Iris pigment epithelial cell (primary cell): ENCODE measurements around the gene RRM2.
A peak's percentile ranks its signal among the peaks of the same experiment; 100 is the strongest.
"Not testable (repeated sequence)": the region's sequence is repeated elsewhere in the genome, so short reads cannot be mapped to it uniquely, and the experiment has no call there.

Experiments
- DNase-seq: peaks from one replicate; pipeline ENCODE4 v3.0.0-alpha.2; 2011; ENCODE audit warnings: low read depth

The RRM2 gene

DNA sequence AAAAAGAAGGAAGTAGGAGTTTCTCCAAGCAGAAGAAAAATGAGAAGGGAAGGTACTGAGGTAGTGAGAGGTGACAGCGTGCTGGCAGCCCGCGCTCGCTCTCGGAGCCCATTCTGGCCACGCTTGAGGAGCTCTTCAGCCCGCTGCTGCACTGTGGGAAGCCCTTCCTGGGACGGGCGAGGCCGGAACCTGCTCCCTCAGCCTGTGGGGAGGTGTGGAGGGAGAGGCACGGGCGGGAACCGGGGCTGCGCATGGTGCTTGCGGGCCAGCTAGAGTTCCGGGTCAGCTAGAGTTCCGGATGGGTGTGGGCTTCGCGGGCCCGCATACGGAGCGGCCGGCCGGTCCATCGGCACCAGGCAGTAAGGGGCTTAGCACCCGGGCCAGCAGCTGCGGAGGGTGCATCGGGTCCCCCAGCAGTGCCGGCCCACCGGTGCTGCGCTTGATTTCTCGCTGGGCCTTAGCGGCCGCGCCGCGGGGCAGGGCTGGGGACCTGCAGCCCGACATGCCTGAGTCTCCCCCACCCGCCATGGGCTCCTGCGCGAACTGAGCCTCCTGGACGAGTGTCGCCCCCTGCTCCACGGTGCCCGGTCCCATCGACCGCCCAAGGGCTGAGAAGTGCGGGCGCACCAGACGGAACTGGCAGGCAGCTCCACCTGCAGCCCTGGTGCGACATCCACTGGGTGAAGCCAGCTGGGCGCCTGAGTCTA, 31.2 kb upstream of the RRM2 start:
- no peak for DNase-seq

DNA sequence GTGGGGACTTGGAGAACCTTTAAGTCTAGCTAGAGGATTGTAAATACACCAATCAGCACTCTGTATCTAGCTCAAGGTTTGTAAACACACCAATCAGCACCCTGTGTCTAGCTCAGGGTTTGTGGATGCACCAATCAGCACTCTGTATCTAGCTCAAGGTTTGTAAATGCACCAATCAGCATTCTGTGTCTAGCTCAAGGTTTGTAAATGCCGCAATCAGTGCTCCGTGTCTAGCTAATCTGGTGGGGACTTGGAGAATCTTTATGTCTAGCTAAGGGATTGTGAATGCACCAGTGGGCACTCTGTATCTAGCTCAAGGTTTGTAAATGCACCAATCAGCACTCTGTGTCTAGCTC, 30.7 kb upstream of the RRM2 start:
- not testable (repeated sequence) for DNase-seq

DNA sequence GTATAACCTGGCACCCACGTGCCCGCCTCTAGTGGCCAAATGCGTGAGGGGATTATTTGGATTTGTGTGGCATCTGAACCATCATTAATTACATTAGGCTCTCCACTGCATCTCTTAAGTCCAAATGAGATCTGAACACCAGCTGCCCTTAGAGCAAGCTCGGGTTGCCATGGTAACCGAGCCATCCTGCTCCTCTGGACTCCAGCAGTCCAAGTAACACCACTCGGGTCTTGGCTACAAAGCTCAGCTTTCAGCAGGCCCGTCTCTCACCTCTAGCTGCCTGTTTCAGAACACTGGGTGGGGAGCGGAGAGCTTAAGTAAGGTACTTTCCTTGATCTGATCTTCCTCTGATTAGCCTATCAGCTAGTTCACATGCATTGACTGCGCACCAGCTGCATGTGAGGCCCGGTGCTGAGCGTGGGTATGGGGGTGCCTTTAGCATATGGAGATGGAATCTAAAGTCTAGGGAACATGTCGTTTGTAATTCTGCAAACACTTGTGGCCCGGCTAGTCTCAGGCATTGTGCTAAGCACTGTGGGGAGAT, 28.2 kb upstream of the RRM2 start:
- no peak for DNase-seq

DNA sequence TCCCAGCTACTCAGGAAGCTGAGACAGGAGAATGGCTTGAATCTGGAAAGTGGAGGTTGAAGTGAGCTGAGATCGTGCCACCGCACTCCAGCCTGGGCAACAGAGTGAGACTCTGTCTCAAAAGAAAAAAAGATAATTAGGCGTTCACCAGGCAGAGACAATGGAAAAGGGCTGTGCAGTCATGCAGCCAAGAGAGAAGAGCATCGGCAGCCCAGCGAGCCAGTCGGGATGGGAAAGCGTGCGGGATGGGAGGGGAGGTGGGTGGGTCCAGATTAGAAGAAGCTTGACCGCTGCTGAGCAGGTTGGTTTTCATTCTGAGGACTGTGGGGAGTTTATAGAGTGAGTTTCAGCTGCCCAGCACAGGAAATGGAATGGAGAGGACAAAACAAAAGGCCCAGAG, 27.4 kb upstream of the RRM2 start:
- DNase-seq = no peak

DNA sequence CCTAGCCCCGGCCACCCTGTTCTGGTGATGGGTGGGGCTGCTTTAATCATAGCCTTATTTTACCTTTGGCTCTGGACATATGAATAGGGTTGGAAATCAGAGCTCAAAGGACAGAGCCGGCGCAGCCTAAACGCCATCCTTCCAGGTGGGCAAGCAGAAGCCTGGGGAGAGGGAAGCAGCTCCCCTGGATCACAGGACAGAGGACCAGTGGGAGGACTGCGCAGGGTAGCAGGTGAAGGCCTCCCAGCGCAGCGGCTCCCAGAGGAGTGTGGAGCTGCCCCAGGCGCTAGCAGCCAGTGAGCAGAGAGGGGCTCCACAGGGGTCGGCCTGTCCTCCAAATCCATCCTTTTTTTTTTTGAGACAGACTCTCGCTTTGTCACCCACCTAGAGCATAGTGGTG, 25.9 kb upstream of the RRM2 start:
- DNase-seq = no peak

DNA sequence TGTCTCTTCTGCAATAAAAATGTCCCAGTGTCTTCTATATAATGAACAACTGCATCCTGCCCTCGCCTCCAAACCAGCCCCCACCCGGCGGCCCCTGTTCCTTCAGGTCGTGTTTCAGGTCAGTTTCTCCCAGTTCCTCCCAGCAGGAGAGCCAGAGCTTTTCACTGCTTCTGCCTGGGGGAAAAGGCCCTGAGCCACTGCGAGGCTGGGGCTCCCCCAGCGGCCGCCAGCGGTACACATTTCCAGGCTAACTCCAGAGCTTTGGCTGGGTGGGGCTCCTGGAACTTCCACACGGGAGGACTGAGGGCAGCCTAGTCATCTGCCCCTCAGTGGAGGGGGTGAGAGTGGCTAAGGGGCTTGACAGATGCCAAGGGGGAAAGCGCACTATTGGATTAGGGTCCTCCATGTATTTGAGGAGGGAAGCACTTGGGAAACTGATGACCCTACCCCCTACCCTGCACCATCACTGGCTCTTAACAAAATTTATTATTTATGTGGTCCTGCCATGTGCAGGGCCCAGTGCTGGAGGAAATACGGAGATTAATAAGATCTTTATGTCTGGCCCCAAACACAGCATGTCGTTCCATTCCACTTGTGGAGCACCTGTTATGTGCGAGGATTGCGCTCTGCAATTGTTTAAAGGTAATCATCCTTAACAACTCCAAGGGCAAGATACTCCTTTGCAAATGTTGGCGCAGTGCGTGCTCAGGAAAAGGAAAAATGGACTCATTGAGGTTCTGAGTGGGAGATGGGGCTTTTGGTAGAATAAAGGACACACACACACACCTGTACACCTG, 25.0 kb upstream of the RRM2 start:
- peak; percentile 53 for DNase-seq

DNA sequence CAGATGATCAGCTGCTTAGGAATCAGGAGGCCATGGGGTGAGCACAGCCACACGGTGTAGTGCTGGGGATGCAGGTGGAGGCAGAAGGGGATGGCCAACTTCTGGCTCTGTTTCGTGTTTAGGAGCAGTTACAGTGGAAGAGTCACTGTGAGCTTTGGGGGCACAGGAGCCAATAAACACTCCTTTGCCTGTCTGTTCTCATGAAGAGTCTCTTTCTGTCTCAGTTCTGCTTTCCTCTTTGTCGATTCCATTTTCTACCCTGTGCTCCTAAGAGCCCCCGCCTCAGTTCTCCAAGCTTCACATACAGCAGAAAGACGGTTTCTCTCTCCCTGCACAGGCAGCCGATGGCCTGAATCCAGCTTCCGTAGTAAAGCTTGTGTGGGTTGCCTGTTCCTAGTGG, 21.0 kb upstream of the RRM2 start:
- DNase-seq = no peak

DNA sequence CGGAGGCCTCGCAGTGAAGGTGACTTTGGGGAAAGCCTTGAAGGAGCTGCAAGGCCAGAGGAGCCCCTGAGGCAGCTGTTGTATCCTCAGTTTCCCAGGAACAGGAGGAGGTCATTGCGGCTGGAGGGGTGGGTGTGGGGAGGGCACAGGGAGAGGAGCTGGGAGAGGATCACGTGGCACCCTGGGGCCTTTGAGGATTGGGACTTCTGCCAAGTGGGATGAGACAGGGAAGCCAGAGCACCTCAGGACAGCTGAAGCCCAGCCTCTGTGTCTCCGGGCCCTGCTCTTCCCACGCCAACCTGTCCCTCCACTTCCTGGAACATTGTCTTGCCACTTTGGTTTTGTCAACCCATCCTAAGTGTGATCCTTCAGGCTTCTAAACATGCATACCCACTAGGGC, 19.4 kb upstream of the RRM2 start:
- no peak for DNase-seq

DNA sequence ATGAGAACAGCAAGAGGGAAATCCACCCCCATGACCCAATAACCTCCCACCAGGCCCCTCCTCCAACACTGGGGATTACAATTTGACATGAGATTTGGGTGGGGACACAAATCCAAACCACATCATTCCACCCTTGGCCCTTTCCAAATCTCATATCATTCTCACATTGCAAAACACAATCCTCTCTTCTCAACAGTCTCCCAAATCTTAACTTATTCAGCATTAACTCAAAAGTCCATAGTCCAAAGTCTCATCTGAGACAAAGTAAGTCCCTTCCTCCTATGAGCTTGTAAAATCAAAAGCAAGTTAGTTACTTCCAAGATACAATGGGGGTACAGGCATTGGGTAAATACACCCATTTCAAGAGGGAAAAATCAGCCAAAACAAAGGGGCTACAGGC, 17.6 kb upstream of the RRM2 start:
- not testable (repeated sequence) for DNase-seq

DNA sequence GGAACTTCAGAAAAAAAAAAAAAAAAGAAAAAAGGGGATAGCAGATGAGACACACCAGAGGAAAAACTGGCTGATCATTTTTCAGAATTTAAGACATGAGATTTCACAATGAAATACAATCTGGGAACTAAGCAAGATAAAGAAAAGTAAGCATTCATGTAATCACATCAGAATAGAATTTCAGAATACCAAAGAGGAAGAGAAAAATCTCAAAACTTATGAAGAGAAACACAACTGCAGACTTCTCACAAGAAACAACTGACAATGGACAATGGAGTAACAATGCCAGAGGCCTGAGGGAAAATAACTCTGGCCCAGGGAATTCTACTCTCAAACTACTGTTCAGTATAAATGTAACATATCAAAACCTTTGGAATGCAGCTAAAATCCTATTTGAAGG, 13.2 kb upstream of the RRM2 start:
- no peak for DNase-seq

DNA sequence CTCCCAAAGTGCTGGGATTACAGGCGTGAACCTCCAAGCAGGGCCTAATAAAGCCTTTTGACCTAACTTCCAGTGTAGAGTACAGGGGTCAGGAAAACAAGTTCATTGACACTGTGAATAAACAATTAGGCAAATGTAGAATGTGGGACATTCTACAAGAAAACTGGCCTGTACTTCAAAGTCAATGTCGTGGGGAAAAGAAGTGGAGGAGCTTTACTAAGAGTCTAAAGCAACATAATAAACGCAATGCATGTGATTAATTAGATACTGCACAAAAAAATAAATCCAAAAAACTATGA, 3.6 kb upstream of the RRM2 start:
- DNase-seq = no peak

DNA sequence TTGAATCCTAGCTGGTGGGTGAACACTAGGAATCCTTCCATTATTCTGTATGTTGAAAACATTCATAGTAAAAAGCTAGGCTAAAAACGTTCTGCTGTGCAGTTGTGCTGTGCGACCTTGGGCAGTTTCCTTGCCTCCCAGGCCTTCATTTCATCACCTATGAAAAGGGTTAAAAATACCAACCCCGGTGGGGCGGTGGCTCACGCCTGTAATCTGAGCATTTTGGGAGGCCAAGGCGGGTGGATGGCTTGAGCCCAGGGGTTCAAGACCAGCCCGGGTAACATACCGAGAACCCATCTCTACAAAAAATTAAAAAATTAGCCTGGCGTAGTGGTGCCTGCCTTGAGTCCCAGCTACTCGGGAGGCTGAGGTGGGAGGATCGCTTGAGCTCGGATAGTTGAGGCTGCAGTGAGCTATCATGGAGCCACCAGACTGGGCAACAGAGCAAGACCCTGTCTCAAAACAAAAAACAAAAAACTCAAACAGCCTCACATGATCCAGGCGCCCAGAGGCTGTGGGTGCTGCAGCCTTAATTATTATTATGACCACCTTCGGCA, 2.9 kb upstream of the RRM2 start:
- no peak for DNase-seq

DNA sequence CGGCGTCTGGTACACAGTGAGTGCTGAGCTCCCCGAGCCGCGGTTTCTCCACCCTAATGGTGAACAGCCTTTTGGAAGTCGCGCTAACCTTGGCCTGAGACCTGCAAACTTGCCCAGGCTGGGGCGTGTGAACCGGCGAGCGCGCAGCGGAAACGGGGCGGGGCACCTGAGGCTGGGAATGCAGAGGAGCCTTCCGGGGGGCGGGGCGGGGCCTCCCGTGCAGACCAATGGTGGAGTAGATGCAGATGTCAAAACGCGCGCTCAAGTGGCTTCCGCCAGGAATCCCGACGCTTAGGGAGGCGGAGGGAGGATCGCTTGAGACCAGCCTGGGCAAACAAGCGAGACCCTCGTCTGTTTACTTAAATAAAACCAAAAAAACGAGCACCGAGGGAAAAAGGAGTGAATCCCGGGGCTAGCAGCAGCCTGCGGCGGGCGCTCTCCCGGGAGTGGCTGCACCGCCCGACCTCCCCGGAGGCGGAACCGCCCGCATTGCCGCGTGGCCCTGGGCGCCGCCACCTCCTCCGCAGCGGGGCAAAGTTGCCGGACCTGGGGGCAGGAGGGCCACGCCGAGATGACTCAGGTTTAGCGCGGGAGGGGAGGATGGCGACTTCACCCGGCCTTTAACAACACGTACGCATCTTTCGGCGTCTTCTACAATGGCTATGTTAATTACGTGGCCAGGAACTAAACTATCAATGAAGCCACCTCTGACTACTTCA, 2.2 kb upstream of the RRM2 start:
- DNase-seq = peak; percentile 92

DNA sequence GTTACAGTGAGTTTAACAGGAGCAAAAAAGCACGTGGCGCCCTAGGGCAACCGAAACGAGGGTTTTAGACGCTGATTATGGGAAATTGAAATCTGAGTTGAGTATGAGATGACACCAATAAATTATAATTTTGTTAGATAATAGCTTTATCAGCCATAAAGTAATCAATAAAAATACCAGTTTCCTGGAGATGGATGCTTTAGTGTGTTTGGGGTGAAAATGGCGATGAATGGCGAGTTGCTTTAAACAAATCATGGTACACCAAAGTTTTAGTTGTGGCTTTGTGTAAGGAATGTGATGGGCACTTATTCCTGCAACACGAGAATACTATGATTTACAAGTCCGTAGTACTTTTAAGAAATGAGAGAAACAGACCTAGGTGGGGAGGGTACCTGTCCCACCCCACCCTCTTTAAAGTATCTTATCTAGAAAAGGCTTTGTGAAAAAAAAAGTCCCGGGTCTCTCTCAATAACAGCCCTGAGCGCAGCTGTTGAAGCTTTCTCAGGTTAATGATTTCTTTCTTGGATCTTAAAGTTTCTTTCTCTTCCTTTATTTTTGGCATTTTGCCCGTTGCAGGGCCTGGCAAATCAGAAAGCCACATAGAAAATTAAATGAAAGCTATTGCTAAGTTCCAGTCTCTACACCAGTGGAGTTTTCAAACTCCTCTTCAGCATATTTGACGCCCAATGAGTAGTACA, 1.5 kb upstream of the RRM2 start:
- DNase-seq = peak; percentile 45

DNA sequence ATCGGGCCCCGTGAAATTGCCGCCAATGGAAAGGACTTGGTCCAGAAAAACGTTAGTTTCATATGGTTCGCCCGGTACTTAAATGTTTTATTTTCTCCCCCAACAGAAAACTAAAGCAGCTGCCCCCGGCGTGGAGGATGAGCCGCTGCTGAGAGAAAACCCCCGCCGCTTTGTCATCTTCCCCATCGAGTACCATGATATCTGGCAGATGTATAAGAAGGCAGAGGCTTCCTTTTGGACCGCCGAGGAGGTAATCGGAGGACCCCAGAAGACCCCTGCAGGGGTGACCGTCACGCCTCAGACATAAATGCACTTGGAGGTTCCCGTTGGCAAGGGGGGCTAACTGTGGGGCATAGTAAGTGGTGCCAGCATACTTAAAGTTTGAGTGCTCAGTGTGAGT, 742 bp downstream of the RRM2 start:
- no peak for DNase-seq

DNA sequence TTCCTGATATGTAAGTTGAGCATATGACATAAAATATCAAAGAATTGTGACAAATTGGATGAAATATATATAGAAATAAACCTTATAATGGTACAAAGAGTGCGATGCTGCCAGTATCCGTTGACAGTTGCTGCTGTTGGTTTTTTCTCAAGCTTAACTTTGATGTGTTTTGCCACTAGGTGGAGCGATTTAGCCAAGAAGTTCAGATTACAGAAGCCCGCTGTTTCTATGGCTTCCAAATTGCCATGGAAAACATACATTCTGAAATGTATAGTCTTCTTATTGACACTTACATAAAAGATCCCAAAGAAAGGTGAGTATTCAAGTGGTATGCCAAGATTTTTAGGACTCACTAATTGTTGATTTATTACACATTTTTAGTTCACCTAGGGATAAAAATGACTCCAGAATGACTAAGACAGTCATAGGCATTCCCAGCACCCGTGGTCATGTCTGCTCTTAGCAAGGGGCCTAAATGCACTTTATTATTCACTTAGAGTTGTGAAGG, 2.1 kb downstream of the RRM2 start:
- peak; percentile 80 for DNase-seq

DNA sequence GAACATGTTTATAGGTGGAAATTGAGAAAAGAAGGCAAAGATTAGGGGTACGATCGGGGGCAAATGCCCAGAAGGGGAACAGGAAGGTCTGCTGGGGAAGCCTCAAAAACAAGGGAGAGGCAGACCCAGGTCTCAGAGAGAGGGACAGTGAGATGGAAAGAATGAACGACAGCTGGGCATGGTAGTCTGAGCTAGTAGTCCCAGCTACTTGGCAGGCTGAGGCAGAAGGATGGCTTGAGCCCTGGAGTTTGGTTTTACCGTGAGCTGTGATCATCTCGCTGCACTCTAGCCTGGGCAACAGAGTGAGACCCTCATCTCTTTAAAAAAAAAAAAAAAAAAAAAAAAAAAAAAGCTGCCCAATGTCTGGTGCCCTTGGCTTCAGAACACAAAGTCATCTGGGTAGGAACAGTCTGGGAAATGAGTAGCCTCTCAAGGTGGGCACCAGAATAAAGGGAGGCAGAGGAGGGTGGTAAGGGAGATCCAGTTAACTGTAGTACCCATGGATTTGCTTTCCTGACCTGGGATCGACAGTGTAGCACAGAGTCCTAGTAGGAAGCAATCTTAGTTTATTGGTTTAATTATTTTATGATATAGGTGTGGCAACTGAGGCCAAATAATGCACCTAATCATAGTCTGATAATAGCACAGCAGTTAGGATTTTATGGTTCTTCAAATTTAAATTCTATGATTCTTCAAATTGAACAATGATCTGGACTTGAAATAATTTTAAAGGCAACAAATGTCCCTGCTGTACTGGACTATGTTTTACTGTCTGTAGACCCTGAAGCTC, 3.5 kb downstream of the RRM2 start:
- DNase-seq = no peak

DNA sequence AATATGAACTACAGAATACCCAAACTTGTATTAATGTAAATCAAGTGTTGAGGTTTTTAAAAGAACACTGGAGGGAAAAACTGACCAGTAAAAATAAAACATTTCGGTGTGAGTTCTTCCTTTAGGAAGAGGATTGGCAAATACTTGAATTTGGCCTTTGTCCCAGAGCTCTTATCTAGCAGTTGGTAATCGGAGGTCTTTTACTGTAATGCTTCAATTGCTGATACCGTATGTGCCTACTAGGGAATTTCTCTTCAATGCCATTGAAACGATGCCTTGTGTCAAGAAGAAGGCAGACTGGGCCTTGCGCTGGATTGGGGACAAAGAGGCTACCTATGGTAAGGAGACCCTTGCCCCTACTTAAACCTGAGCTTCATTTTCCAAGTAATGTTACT, 4.1 kb downstream of the RRM2 start:
- peak; percentile 81 for DNase-seq

DNA sequence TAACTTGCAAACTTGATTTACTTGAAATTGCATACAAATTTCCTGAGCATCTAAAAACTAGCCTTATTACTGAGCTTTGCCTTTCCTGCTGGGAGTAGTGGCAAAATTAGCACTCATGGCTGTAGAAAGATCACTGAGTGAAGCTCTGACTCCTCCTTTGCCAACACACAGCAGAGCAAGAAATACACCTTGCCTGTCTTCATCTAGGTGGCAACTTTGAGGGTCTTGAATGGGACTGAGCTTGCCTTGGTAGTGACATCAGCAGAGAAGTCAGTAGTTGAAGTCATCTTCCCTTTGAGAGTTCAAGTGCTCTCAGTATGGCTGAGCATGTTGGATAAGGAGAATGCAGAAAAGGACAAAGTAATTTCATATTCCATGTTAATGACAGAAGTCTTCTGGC, 5.9 kb downstream of the RRM2 start:
- no peak for DNase-seq

DNA sequence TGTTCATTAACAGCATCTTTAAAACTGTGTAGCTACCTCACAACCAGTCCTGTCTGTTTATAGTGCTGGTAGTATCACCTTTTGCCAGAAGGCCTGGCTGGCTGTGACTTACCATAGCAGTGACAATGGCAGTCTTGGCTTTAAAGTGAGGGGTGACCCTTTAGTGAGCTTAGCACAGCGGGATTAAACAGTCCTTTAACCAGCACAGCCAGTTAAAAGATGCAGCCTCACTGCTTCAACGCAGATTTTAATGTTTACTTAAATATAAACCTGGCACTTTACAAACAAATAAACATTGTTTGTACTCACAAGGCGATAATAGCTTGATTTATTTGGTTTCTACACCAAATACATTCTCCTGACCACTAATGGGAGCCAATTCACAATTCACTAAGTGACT, 7.0 kb downstream of the RRM2 start:
- no peak for DNase-seq

DNA sequence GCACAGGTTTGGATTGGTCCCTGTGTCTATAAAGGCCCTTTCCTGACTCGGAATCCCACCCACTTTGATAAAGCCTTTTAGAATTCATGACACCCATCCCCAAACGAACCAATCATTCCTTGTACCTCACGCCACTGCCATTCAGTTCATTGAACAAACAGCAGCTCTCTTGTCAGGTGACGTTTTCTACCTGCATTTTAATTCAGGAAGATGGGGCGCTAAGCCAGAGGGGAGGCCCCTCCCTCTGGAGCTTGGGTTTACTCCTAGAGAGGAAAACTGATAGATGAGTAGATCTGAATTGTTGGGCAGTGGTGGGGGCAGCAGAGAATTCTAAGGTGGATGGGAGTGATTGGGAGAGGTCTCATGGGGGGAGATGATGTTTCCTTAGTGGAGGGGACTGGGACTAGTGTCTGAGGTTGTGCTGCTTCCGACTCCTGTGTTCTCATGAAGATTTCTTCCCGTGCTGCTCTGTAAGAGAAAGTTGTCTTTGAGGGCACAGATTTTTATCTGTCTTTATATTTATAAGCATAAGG, 9.6 kb downstream of the RRM2 start:
- DNase-seq = no peak
